HTR-8/SVneo (cell line): ENCODE data around the gene FAM114A2.
"Not testable (repeated sequence)": the region's sequence is repeated elsewhere in the genome, so short reads cannot be mapped to it uniquely, and the experiment has no call there.

Experiments
- DNase-seq: peaks from one replicate; pipeline ENCODE4 v3.0.0; 2011; ENCODE audit warnings: low spot score, mixed read lengths; ENCODE audit not compliant: insufficient read length
- FAIRE-seq: peaks from 2 replicates; lab custom pipeline; 2011; peaks lifted over from hg19 to GRCh38; lab: Jason Lieb, UNC

The FAM114A2 gene

GRCh38 chr5:154038707-154039457 is at the start of gene FAM114A2, which contains the start of gene MFAP3:
FAM114A2 (minus strand) TSS chr5:154038910; CDS start chr5:154034953, 3,957 bp downstream.
MFAP3 (plus strand) TSS chr5:154038967; CDS start chr5:154049723, 10,756 bp downstream.
- DNase-seq = peak; percentile 89
- peak; percentile 93 for FAIRE-seq

DNA sequence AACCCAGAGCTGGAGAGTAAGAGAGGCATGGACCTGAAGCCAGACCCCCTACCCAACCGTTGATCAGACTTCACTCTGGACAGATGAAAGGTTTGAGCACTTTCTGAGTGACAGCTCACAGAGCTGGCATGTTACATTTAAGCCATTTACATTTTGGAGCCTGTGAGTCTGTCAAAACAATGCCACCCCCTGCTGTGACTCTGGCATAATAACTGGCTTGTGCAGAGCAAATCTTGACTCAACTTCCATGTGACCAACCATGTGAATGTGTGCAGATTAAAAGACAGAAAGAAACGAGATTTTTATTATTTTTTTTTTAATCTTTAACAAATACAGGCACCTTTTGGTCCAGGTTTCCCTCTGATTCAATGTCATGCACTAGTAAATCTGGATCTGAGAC is 48.5 kb upstream of the FAM114A2 start:
- FAIRE-seq (no peak), DNase-seq (no peak)

- DNase-seq = no peak
- no peak for FAIRE-seq
Measured at GRCh38 chr5:154086641-154087040, 47.9 kb upstream of the FAM114A2 start.

- no peak for FAIRE-seq
- no peak for DNase-seq
Measured at GRCh38 chr5:154086146-154086545, 47.4 kb upstream of the FAM114A2 start.

GRCh38 chr5:154084062-154084639 is 45.4 kb upstream of the FAM114A2 start:
- no peak for FAIRE-seq

GRCh38 chr5:154081246-154081645 is 42.5 kb upstream of the FAM114A2 start:
- DNase-seq (no peak), FAIRE-seq (no peak)

More at GRCh38 chr5:154084062-154084639, 45.4 kb upstream of the FAM114A2 start:
- no peak for DNase-seq

DNA sequence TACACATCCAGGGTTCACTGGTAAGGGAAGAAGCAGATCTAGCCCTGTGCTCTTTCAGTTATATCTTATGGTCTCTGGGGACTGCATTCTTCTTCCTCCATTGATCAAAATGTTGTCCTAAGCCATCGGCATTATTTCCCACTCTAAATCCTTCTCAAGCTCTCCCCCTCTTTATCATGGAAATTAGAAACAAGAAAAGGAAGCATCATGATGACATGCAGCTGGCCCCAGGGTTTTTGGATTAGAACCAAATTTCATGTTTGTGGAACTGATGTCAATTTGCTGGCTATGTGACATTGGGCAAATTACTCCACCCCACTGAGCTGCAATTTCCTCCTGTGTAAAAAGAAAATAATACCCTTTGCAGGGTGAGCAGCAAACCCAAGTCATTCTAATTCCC is 39.6 kb upstream of the FAM114A2 start:
- FAIRE-seq (no peak), DNase-seq (no peak)

- DNase-seq (no peak), FAIRE-seq (no peak)
Measured at GRCh38 chr5:154077696-154078095, 39.0 kb upstream of the FAM114A2 start.

DNA sequence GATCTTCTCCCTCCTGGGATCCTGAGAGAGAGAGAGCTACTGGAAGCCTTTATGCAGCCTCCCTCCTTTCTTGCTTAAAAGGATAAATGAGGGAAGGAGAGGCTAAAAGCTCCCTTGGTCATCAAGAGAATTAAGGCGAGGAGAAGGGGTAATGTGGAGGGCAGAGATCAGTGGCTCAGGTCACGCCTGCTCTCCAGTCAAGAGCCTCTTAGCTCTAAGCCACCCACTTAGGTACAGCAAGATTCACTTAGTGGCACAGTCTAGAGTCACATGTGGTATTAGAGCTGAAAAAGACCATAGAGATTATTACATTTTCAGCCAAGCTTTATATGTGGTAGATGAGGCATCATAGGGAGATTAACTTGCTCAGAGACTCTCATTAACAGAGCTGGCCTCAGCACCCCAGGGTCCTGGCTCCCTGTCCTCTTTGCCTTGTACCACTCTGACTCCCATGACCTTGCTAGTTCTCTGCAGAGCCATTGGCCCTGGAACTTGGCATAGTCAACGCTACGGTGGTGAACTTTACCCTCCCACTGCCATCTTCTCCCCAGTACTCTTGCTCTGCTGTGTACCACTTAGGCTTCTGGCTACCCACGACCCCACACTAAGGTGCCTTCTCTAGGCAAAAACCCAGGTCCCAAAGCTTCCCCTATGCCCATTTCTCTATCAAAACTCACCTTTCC is 37.7 kb upstream of the FAM114A2 start:
- no peak for FAIRE-seq
- no peak for DNase-seq

GRCh38 chr5:154072414-154073171 is 33.9 kb upstream of the FAM114A2 start:
- DNase-seq (peak; percentile 81), FAIRE-seq (peak; percentile 80)

DNA sequence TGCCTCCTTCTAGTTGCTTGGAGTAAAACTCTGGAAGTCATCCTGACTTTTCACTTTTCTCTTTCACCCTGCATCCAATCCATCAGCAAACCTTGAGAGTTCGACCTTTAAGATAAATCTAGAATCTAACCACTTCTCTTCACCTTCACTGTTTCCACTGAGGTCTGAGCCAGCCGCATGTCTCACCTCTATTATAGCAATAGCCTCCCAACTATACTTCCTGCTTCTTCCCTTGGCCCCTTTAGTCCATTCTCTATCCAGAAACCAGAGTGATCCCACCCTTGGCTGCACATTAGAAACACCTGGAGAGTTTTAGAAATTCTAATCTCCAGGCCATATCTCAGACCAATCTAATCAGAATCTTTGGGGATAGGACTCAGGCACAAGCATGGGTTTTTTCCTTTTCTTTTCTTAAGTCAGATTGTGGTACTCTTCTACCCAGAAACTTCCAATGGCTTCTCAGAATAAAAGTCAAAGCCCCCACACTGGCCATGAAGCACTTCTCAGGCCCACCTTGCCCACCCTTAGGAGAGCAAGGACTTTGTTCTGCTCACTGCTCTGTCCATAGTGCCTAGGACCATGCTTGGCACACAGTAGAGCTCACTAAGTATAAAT is 33.2 kb upstream of the FAM114A2 start:
- DNase-seq (no peak), FAIRE-seq (no peak)

GRCh38 chr5:154069854-154070253 is 31.1 kb upstream of the FAM114A2 start:
- not testable (repeated sequence) for DNase-seq, FAIRE-seq

DNA sequence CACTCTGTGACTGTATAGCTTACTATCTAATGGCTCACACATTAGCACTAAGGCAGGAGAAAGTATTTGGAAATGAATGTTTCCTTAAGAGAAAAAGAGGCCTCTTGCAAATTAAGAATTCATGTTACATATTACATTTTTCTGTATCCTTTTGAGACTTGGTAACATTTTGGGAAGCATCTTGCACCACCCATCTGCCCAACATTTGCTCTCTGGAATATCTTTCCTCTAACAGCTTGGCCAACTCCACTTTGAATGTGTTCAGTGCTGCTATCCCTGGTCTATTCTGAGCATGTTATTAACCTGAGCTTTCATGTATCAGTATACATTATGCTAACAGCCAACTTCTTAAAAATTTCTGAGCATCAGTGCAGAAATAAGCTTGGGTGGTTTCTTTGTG is 27.3 kb upstream of the FAM114A2 start:
- DNase-seq = no peak
- no peak for FAIRE-seq

GRCh38 chr5:154063372-154063771 is 24.7 kb upstream of the FAM114A2 start:
- FAIRE-seq = no peak

GRCh38 chr5:154060606-154061005 is 21.9 kb upstream of the FAM114A2 start:
- DNase-seq = no peak
- FAIRE-seq = no peak

More at GRCh38 chr5:154063372-154063771, 24.7 kb upstream of the FAM114A2 start:
- DNase-seq = no peak

GRCh38 chr5:154059583-154059982 is 20.9 kb upstream of the FAM114A2 start:
- no peak for DNase-seq
- no peak for FAIRE-seq

DNA sequence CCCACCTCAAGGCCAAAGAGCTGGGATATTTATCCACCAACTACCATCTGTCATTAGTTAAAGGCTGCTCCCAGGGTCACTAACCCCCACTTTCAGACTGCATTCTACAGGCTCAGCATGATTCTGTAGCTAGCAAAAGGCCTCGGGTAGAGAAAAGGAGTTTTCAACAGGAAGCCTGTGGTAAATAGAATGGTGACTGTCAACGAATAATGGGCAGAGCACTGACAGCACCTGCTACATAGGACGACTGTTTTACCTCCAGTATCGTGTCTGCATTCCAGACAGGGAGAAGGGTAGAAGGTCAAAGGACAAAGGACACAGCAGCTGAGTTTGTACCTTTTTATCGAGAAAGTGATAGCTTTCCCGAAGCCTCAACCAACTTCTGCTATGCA is 20.3 kb upstream of the FAM114A2 start:
- FAIRE-seq (no peak), DNase-seq (no peak)

DNA sequence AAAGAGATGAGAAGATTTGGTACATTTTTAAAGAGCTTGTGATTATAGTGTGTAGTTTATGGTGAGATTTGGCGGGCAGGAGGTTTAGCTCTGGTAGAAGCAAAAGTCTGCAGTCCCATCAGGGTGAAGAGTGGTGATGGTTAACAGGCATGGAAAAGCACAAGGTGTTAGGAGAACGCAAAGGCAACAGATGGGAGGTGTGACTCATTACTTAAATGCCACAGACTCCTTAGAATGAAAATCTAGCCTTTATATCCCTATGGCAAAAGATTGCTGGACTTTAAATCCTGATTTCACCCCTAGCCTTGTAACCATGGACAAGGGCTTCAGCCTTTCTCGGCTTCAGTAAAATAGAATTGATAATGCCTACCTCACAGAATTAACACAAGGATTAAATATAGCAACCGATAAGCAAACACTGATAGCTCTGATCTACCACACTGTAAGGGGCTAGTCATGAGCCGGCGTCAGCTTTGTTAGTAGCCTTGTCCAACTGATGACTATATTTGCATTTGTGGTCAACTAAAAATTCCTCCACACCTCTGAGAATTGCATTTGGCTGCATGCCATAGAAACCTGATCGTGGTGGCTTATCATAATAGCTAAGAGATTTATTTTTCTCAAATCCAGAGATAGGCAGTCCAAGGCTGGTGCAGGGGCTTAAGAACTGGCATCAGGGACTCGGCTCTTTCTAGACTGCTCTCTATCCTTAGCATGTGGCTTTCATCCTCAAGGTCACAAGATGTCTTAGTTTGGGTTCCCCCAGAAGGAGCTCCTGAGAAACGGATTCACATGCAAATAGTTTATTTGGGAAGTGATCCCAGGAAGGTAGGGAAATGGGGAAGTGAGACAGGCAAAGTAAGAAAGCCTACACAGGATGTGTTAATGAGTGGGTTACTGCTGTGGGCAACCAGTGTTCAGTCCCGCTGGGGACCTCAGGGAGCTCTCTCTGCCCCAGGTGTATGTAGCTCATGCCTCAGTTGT is 19.6 kb upstream of the FAM114A2 start:
- DNase-seq (no peak), FAIRE-seq (no peak)

GRCh38 chr5:154055201-154055600 is 16.5 kb upstream of the FAM114A2 start:
- FAIRE-seq (no peak), DNase-seq (no peak)
